Muscle layer of duodenum (tissue), 2 donors: ENCODE measurements around the gene NTPCR.
"Not testable (repeated sequence)": the region's sequence is repeated elsewhere in the genome, so short reads cannot be mapped to it uniquely, and the experiment has no call there.

Experiments used
- H3K27ac ChIP-seq: one replicate; pipeline ENCODE4 v1.7.0; 2013; ENCODE audit warnings: mild to moderate bottlenecking, low read length
- H3K27me3 ChIP-seq: one replicate; pipeline ENCODE4 v1.7.0; 2013; ENCODE audit warnings: low read depth, mild to moderate bottlenecking, control low read depth, low read length
- H3K36me3 ChIP-seq, 2 donors: one replicate each; pipeline ENCODE4 v1.7.0; 2013; ENCODE audit warnings: low read length in 2 of 2, control low read depth in 1 of 2, mild to moderate bottlenecking in 1 of 2; ENCODE audit not compliant: insufficient read depth in 2 of 2, control insufficient read depth in 1 of 2
- H3K4me1 ChIP-seq, 2 donors: one replicate each; pipeline ENCODE4 v1.7.0; 2013; ENCODE audit warnings: low read length in 2 of 2, mild to moderate bottlenecking in 2 of 2, control low read depth in 1 of 2, moderate library complexity in 1 of 2; ENCODE audit not compliant: insufficient read depth in 2 of 2, control insufficient read depth in 1 of 2
- H3K4me3 ChIP-seq, 2 donors: one replicate each; pipeline ENCODE4 v1.7.0; 2013; ENCODE audit warnings: low read length in 2 of 2, low read depth in 1 of 2, mild to moderate bottlenecking in 1 of 2
- H3K9me3 ChIP-seq, 2 donors: one replicate each; pipeline ENCODE4 v1.7.0; 2013; ENCODE audit warnings: low read length in 2 of 2, control low read depth in 1 of 2, mild to moderate bottlenecking in 1 of 2; ENCODE audit not compliant: control insufficient read depth in 1 of 2
- donor health status: healthy.

NTPCR gene

DNA sequence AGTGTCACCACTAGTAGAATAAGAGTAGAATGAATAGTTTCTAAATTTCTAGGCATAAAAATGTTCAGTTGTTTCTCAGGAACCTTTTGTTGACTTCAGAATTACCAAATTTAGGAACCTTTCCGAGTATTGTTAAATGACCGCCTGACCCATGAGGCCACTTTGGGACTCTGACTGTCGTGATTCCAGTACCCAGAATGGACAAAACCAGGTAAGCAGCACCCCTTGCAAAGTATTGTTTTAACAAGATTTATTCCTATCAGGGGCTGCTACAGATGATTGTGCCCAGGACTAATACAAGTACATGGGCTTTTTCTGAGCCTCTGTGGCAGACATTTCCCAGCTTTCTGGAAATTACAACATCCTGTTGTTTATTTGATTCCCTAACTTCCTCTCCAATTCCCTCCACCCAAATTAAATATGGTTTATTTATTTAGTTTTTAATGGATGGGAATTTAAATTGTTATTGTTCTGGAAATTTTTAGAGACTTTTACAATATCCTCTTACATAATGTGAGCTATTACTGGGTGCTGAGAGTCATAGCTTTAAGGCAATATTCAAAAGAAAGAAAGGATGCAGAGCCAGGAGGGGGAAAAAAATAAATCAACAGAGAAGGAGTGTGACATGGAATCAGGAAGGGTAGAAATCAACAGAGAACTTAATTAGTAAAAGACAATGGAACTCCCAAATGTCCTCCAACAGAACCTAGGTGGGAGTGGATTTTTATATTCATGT, 37.4 kb upstream of the NTPCR start:
- H3K4me3 ChIP-seq = no peak overlapping the region
- no peaks in the 10 kb centered on the region for H3K27me3 ChIP-seq
- no peaks in the 10 kb centered on the region for H3K36me3 ChIP-seq
- no peaks in the 10 kb centered on the region for H3K9me3 ChIP-seq
- H3K27ac ChIP-seq = no peak overlapping the region
- no peaks in the 10 kb centered on the region for H3K4me1 ChIP-seq

GRCh38 chr1:232914271-232914670, 36.1 kb upstream of the NTPCR start:
- not testable (repeated sequence) for H3K9me3 ChIP-seq, H3K27ac ChIP-seq, H3K4me3 ChIP-seq, H3K27me3 ChIP-seq, H3K36me3 ChIP-seq, H3K4me1 ChIP-seq

GRCh38 chr1:232915212-232915611, 35.2 kb upstream of the NTPCR start:
- H3K9me3 ChIP-seq = no peaks in the 10 kb centered on the region
- no peak overlapping the region for H3K27ac ChIP-seq

DNA sequence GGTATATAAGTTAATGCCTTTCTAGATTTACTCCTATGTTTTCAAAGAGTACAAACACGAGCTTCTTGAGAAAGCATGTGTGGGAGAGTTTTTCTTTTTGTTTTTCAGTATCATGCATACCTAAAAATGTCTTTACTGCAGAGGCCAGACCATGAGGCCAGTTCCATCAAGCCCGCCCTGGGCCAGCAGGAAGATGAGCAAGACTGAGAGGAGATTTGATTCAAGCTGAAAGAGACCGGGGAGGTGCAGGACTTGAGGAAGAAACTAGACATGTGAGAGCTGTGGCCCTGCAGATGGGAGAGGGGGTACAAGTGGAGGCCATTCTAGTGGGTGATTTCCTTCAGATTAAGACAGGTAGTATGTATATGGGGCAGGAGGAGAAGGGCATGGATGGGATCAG, 33.4 kb upstream of the NTPCR start:
- no peaks in the 10 kb centered on the region for H3K9me3 ChIP-seq

More at GRCh38 chr1:232915212-232915611, 35.2 kb upstream of the NTPCR start:
- Histone ChIP-seq H3K36me3 (no peaks in the 10 kb centered on the region), H3K27me3 (no peaks in the 10 kb centered on the region), H3K4me3 (no peak overlapping the region), H3K4me1 (no peaks in the 10 kb centered on the region)

DNA sequence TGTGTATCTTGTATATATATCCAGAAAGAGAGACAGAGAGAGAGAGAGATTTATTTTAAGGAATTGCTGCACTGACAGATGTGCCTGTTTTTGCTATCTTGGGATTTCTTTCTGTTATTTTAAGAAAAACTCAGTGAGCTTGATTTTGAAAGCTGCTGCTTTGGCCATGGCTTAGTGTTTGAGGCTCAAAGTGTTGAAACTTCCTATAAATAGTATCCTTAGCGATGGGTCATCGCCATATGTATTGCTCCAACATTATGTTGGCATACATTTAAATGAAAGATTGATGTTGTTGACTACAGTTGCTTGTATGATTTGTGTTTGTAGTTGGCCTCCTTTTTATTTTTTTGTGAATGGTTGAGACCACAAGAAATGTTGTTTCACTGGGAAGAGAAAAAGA, 29.0 kb upstream of the NTPCR start:
- H3K4me3 ChIP-seq = no peak overlapping the region
- H3K9me3 ChIP-seq = no peaks in the 10 kb centered on the region
- H3K27me3 ChIP-seq = no peaks in the 10 kb centered on the region
- no peak overlapping the region for H3K27ac ChIP-seq
- H3K4me1 ChIP-seq = no peaks in the 10 kb centered on the region
- no peaks in the 10 kb centered on the region for H3K36me3 ChIP-seq

More for the DNA sequence above, 33.4 kb upstream of the NTPCR start:
- Histone ChIP-seq H3K4me1 (no peaks in the 10 kb centered on the region), H3K27me3 (no peaks in the 10 kb centered on the region), H3K27ac (no peak overlapping the region), H3K36me3 (no peaks in the 10 kb centered on the region), H3K4me3 (no peak overlapping the region)

DNA sequence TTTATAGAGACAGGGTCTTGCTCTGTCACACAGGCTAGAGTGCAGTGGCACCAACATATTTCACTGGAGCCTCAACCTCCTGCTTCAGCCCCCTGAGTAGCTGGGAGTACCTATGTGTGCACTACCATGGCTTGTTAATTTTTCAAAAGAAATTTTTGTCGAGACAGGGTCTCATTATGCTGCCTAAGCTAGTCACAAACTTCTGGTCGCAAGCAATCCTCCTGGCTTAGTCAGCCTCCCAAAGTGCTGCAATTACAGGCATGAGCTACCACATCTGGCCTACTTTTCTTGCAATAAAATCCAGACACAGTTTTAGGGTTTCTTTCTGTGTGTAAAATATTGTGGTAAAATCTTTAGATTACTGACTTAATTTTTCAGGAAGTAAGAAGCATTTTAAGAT, 27.9 kb upstream of the NTPCR start:
- Histone ChIP-seq H3K4me3 (no peak overlapping the region), H3K27ac (no peak overlapping the region), H3K4me1 (no peaks in the 10 kb centered on the region), H3K27me3 (no peaks in the 10 kb centered on the region), H3K36me3 (no peaks in the 10 kb centered on the region), H3K9me3 (no peaks in the 10 kb centered on the region)

DNA sequence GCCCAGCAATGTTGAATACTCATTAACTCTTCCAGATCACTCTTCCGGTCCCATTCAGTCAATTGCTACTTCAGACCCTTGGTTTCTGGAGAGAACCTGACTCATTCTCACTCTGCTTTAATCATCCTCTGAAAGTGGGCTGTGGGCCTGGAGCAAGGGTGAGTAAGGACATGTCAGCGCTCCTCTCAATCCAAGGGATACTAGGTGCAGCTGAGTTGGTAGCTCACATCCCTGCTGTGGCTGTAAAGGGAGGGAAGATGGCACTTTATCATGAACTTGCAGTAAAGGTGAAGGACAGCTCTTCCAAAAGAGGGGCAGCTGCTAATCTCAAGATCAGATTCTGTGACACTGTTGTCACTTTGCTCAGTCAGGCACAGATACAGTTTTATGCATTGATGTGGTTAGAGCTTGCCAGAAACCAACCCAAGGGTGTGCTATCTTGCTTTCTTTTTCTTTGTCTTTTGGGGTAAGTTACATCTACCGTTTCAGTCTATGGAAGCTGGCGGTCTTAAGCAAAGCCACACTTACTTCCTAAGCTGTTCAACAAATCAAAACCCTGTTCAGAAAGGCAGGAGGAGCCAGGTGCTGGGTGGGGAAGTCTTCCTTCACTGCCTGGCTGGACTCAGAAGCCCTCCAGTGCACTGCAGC, 26.5 kb upstream of the NTPCR start:
- H3K27ac ChIP-seq = no peak overlapping the region
- H3K36me3 ChIP-seq = no peaks in the 10 kb centered on the region
- no peaks in the 10 kb centered on the region for H3K27me3 ChIP-seq
- no peaks in the 10 kb centered on the region for H3K9me3 ChIP-seq
- H3K4me3 ChIP-seq = no peak overlapping the region
- H3K4me1 ChIP-seq = no peaks in the 10 kb centered on the region

- Histone ChIP-seq H3K4me1 (no peaks in the 10 kb centered on the region), H3K9me3 (no peaks in the 10 kb centered on the region), H3K27ac (no peak overlapping the region), H3K27me3 (no peaks in the 10 kb centered on the region), H3K36me3 (no peaks in the 10 kb centered on the region), H3K4me3 (no peak overlapping the region)
Observed at GRCh38 chr1:232924874-232925273, 25.5 kb upstream of the NTPCR start.

GRCh38 chr1:232925421-232926220, 24.8 kb upstream of the NTPCR start:
- no peak overlapping the region for H3K27ac ChIP-seq
- H3K36me3 ChIP-seq = no peaks in the 10 kb centered on the region
- H3K4me3 ChIP-seq = no peak overlapping the region
- H3K4me1 ChIP-seq = no peaks in the 10 kb centered on the region
- H3K27me3 ChIP-seq = no peaks in the 10 kb centered on the region
- no peaks in the 10 kb centered on the region for H3K9me3 ChIP-seq

DNA sequence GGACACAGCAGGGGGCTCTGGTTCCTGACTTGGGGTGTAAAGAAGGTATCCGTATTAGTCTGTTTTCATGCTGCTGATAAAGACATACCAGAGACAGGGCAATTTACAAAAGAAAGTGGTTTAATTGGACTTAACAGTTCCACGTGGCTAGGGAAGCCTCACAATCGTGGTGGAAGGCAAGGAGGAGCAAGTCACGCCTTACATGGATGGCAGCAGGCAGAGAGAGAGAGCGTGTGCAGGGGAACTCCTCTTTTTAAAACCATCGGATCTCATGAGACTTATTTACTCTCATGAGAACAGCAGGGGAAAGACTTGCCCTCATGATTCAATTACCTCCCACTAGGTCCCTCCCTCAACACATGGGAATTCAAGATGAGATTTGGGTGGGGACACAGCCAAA, 23.2 kb upstream of the NTPCR start:
- not testable (repeated sequence) for H3K36me3 ChIP-seq, H3K27me3 ChIP-seq, H3K4me3 ChIP-seq, H3K27ac ChIP-seq, H3K4me1 ChIP-seq, H3K9me3 ChIP-seq

GRCh38 chr1:232927830-232928505, 22.4 kb upstream of the NTPCR start:
- H3K9me3 ChIP-seq = no peaks in the 10 kb centered on the region
- no peaks in the 10 kb centered on the region for H3K27me3 ChIP-seq
- H3K27ac ChIP-seq = no peak overlapping the region
- no peaks in the 10 kb centered on the region for H3K4me1 ChIP-seq
- H3K36me3 ChIP-seq = no peaks in the 10 kb centered on the region
- no peak overlapping the region for H3K4me3 ChIP-seq
